ENCODE measurements around the gene PEX11A.

- TF ChIP-seq POLR2AphosphoS5 (IDR thresholded peaks at IDR 0.05), result no peak
- TF ChIP-seq POLR2A (IDR thresholded peaks at IDR 0.05), result no peak
- TF ChIP-seq CTCF (IDR thresholded peaks at IDR 0.05), result no peak
Measured at GRCh38 chr15:89645680-89646079, 44.9 kb downstream of the PEX11A start.
